K562 (cell line): Measurements from ENCODE around the gene HEG1. TPM values are rescaled to one million over a fixed set of nuclear protein-coding genes. Genes with fewer than 3 reads are reported as not detected.

Source experiments
- ATAC-seq: fragments of 200-7000 bp; cut with Tn5 transposase; 3 replicates; pipeline ENCODE4 v1.9.1; 2020; ENCODE audit warnings: moderate library complexity
- BruUV-seq: library from RNA; stranded (reverse); fragments of 400-500 nt; replicated peaks from 2 replicates; lab custom pipeline; 2021; lab: Mats Ljungman, UMichigan
- CTCF ChIA-PET: fragments of 300-600 bp; formaldehyde crosslinking; extraction: SDS; loops from one replicate; lab custom pipeline; 2021; ENCODE audit warnings: low intra/inter-chr PET ratio; lab: Yijun Ruan, JAX
- POLR2A ChIA-PET: fragments of 300-600, 350-650 bp; sonication (Branson Sonifier 250); formaldehyde crosslinking; extraction: SDS; loops from one replicate; lab custom pipeline; 2021; ENCODE audit warnings: antibody characterized with exemption, inconsistent platforms; lab: Yijun Ruan, JAX
- DNase-seq, 4 experiments: peaks; one replicate each; pipeline versions ENCODE4 v3.0.0 to v3.0.0-alpha.2; 2011 to 2018; ENCODE audit warnings: low spot score in 3 of 4, mixed read lengths in 3 of 4; ENCODE audit errors: extremely low read depth in 1 of 4
- FAIRE-seq: peaks from 2 replicates; lab custom pipeline; 2011; peaks lifted over from hg19 to GRCh38; lab: Jason Lieb, UNC
- H2AFZ ChIP-seq: 2 replicates; pipeline ENCODE4 v1.6.0; 2011; ENCODE audit warnings: low read depth, low read length, control low read depth, inconsistent platforms
- H3K27ac ChIP-seq: fragments of 200-600 bp; 3 replicates; pipeline ENCODE4 v1.8.0; 2011; ENCODE audit warnings: low read depth, mild to moderate bottlenecking, control low read depth, inconsistent platforms, low read length, moderate library complexity, mixed read lengths; ENCODE audit errors: extremely low read depth
- H3K27me3 ChIP-seq, 2 experiments: fragments of 300-600 bp in 1 of 2; 2 replicates in 1 of 2; 3 replicates in 1 of 2; pipeline versions ENCODE4 v1.6.0 to v1.8.0; 2011; ENCODE audit warnings: inconsistent platforms in 2 of 2, low read length in 2 of 2, mild to moderate bottlenecking in 1 of 2, mixed read lengths in 1 of 2, moderate library complexity in 1 of 2; ENCODE audit not compliant: control insufficient read depth in 2 of 2, insufficient read depth in 2 of 2
- H3K36me3 ChIP-seq: fragments of 300-600 bp; 3 replicates; pipeline ENCODE4 v1.8.0; 2011; ENCODE audit warnings: mild to moderate bottlenecking, low read length, inconsistent platforms; ENCODE audit not compliant: control insufficient read depth, insufficient read depth
- H3K4me1 ChIP-seq, 2 experiments: fragments of 200-600 bp in 1 of 2; replicated peaks in 1 of 2; 2 replicates in 1 of 2; 3 replicates in 1 of 2; pipeline versions ENCODE4 v1.5.1 to v1.8.0; 2011; ENCODE audit warnings: inconsistent platforms in 2 of 2, low read length in 2 of 2, mild to moderate bottlenecking in 1 of 2, mixed read lengths in 1 of 2, moderate library complexity in 1 of 2; ENCODE audit not compliant: control insufficient read depth in 2 of 2, insufficient read depth in 2 of 2
- H3K4me2 ChIP-seq: 2 replicates; pipeline ENCODE4 v1.6.1; 2011; ENCODE audit warnings: low read length, control low read depth, inconsistent platforms, mixed read lengths; ENCODE audit not compliant: insufficient read depth
- H3K4me3 ChIP-seq: fragments of 200-600 bp; sonication (generic), shearing (Covaris generic); 2 replicates; pipeline ENCODE4 v1.5.1; 2016; ENCODE audit warnings: control low read depth, inconsistent platforms
- H3K79me2 ChIP-seq: fragments of 200-600 bp; 3 replicates; pipeline ENCODE4 v1.8.0; 2011; ENCODE audit warnings: low read length, inconsistent platforms; ENCODE audit not compliant: control insufficient read depth, insufficient read depth
- H3K9ac ChIP-seq, 2 experiments: 2 replicates each; pipeline versions ENCODE4 v1.6.0 to v1.6.1; 2011; ENCODE audit warnings: low read depth in 2 of 2, low read length in 2 of 2, control low read depth in 1 of 2, inconsistent platforms in 1 of 2, mild to moderate bottlenecking in 1 of 2, mixed read lengths in 1 of 2; ENCODE audit not compliant: insufficient read depth in 1 of 2
- H3K9me1 ChIP-seq: one replicate; pipeline ENCODE4 v1.6.0; 2011; ENCODE audit warnings: inconsistent platforms, mild to moderate bottlenecking, low read length, moderate library complexity; ENCODE audit not compliant: control insufficient read depth, insufficient read depth
- H3K9me3 ChIP-seq: replicated peaks from 2 replicates; pipeline ENCODE4 v1.5.1; 2011; ENCODE audit warnings: low read depth, low read length, inconsistent platforms; ENCODE audit not compliant: control insufficient read depth, insufficient read depth
- H4K20me1 ChIP-seq: replicated peaks from 2 replicates; pipeline ENCODE4 v1.6.1; 2011; ENCODE audit warnings: low read length, inconsistent platforms, mixed read lengths; ENCODE audit not compliant: control insufficient read depth, insufficient read depth
- BCLAF1 ChIP-seq, 2 experiments: fragments of 450-650 bp in 1 of 2; IDR thresholded peaks; 2 replicates each; pipeline ENCODE4 v1.6.1; 2011 to 2017; ENCODE audit warnings: low read depth in 2 of 2, antibody characterized with exemption in 1 of 2, borderline replicate concordance in 1 of 2, low read length in 1 of 2, mild to moderate bottlenecking in 1 of 2, mixed read lengths in 1 of 2; ENCODE audit not compliant: control insufficient read depth in 1 of 2
- CREB3L1 ChIP-seq: fragments of 450-650 bp; IDR thresholded peaks from 2 replicates; pipeline ENCODE4 v1.6.1; 2014; ENCODE audit warnings: low read depth, mild to moderate bottlenecking, moderate library complexity, borderline replicate concordance
- HDAC8 ChIP-seq: fragments of 450-650 bp; IDR thresholded peaks from 2 replicates; pipeline ENCODE4 v1.6.1; 2016; ENCODE audit warnings: mild to moderate bottlenecking, missing genetic modification characterization, moderate library complexity, missing compliant biosample characterization
- MEF2D ChIP-seq: conservative IDR thresholded peaks from 2 replicates; pipeline ENCODE4 v1.6.1; 2016; ENCODE audit warnings: low read depth, missing genetic modification characterization, missing compliant biosample characterization
- RBFOX2 ChIP-seq: fragments of 200-400 bp; formaldehyde crosslinking; IDR thresholded peaks from 2 replicates; pipeline ENCODE4 v1.6.1; 2017; ENCODE audit warnings: low read depth, mild to moderate bottlenecking, low read length, moderate library complexity
- SMAD3 ChIP-seq: fragments of 450-650 bp; formaldehyde crosslinking; conservative IDR thresholded peaks from 2 replicates; pipeline ENCODE4 v1.4.0; 2020; ENCODE audit warnings: mild to moderate bottlenecking
- SNRNP70 ChIP-seq: fragments of 200-400 bp; formaldehyde crosslinking; optimal IDR thresholded peaks from 2 replicates; pipeline ENCODE3; 2017; ENCODE audit warnings: low read depth, low read length
- TBP ChIP-seq: optimal IDR thresholded peaks from 2 replicates; pipeline ENCODE3; 2011; ENCODE audit warnings: low read depth, low read length, improper control_type of control experiment
- TCF3 ChIP-seq: sonication (generic); formaldehyde crosslinking; IDR thresholded peaks from 2 replicates; pipeline ENCODE4 v1.4.0; 2020; ENCODE audit warnings: mild to moderate bottlenecking, missing genetic modification reagents
- TCF7L2 ChIP-seq: fragments of 150-350 bp; IDR thresholded peaks from 2 replicates; pipeline ENCODE4 v1.6.1; 2016; ENCODE audit warnings: low read depth, mild to moderate bottlenecking, low read length, moderate library complexity
- ZNF134 ChIP-seq: fragments of 250-450 bp; sonication (Bioruptor Pico); conservative IDR thresholded peaks from 2 replicates; pipeline ENCODE4 v1.4.0; 2020
- ZNF518B ChIP-seq: fragments of 250-450 bp; sonication (Bioruptor Pico); IDR thresholded peaks from 2 replicates; pipeline ENCODE4 v1.5.0; 2021; ENCODE audit warnings: mild to moderate bottlenecking, moderate library complexity
- WGBS: fragments of 100-300 bp; shearing (Covaris generic); methylation state at CpG from one replicate; pipeline ENCODE4 v1.1.6; 2016; ENCODE audit warnings: low coverage, mixed read lengths; ENCODE audit not compliant: insufficient coverage; ENCODE audit errors: missing lambda C conversion rate; 5-methylcytosine and 5-hydroxymethylcytosine counted together
- in situ Hi-C: fragments of 300-500 bp; cut with MboI; formaldehyde crosslinking; loops from 4 replicates; pipeline ENCODE4 v1.15.0; 2018; ENCODE audit warnings: inconsistent platforms, mixed read lengths
- intact Hi-C: fragments of 100-400 bp; cut with micrococcal nuclease; formaldehyde crosslinking; loops from 2 replicates; pipeline ENCODE4 v1.14.2; 2022
- polyA plus RNA-seq, 8 experiments: library from polyadenylated mRNA; depleted of rRNA in 4 of 8; stranded (reverse) in 5 of 8; unstranded in 3 of 8; fragments of >200 nt; fragmentation: Nextera tagmentation in 2 of 8; fragmentation: Illumina TruSeq in 1 of 8; extraction: Ambion mirVana in 2 of 8; extraction: Trizol in 1 of 8; gene quantifications; 2 replicates each; pipeline versions ENCODE4 v1.2.1 to v1.2.3, GENCODE V29; 2011 to 2014; ENCODE audit warnings: inconsistent platforms in 1 of 8, missing spikeins in 1 of 8
- total RNA-seq, 7 experiments: library from RNA; depleted of rRNA in 6 of 7; stranded (reverse); fragments of >200 nt in 6 of 7; fragmentation: Illumina TruSeq in 2 of 7; extraction: Trizol in 2 of 7; gene quantifications; 2 replicates each; pipeline versions ENCODE4 v1.2.1 to v1.2.3, GENCODE V29; 2011 to 2021; ENCODE audit warnings: low replicate concordance in 1 of 7

HEG1 gene
- total and polyA plus RNA-seq, 9 of the 15 experiments (the other 6 are each of a cell fraction or from before 2014, with no cell fraction given), result 0.24 TPM; not detected in 8

- Histone ChIP-seq H3K9me3 (no peaks in the 10 kb centered on the region), H3K4me2 (no peak overlapping the region), H3K27me3 (peaks cover 25 to 55% of the 10 kb centered on the region in 2 experiments), H3K36me3 (no peaks in the 10 kb centered on the region), H2AFZ (no peak overlapping the region), H3K79me2 (no peaks in the 10 kb centered on the region), H3K4me1 (peaks cover 0 to 11% of the 10 kb centered on the region in 2 experiments; a peak in 2 of 5 replicates), H4K20me1 (no peaks in the 10 kb centered on the region), H3K9me1 (no peaks in the 10 kb centered on the region), H3K9ac (no peak overlapping the region), H3K27ac (no peak overlapping the region), H3K4me3 (no peak overlapping the region)
- in situ Hi-C loops (no loop called here), intact Hi-C loops (no loop called here)
- ChIA-PET POLR2A (interaction anchor here (0.6 kb wide), 1 partner anchor 27 kb away, joined by 3 read pairs; no protein-coding TSS in a partner anchor), CTCF (no interaction called here)
- no peak for FAIRE-seq
- no peak for DNase-seq
- BruUV-seq, result no TSS peak
- ATAC-seq, result no peak
- 0% methylated on average over 7 of the region's 7 CpGs for WGBS
- no peak for TF ChIP-seq TCF7L2
- TF ChIP-seq RBFOX2, result no peak
- no peak for TF ChIP-seq SMAD3 (CRISPR knock-in tag)
- no peak for TF ChIP-seq TBP
- TF ChIP-seq TCF3 (CRISPR knock-in tag), result 0 out of 2 replicates have a peak, but pooled peaks have one; percentile 8
- no peak for TF ChIP-seq CREB3L1
- no peak for TF ChIP-seq BCLAF1 (IDR thresholded peaks at IDR 0.05; ENCODE audit: borderline replicate concordance in 1 of 2, control insufficient read depth in 1 of 2, low read depth in 2 of 2, low read length in 1 of 2)
- TF ChIP-seq HDAC8 (tag), result no peak
- no peak for TF ChIP-seq MEF2D (tag)
- no peak for TF ChIP-seq ZNF134 (CRISPR knock-in tag)
- TF ChIP-seq SNRNP70, result no peak
- no peak for TF ChIP-seq ZNF518B
These were observed 1.7 kb downstream of the HEG1 start for GRCh38 chr3:125054062-125054448.
